Natural killer cell (primary cell): ENCODE data around the gene MBD5. TPM values are rescaled to one million over a fixed set of nuclear protein-coding genes. Genes with fewer than 3 reads are reported as not detected.

ENCODE experiments used
- ATAC-seq, 3 donors: fragments of 150-1000 bp in 2 of 3; fragments of 200-7000 bp in 1 of 3; cut with Tn5 transposase; 1 replicate in 1 of 3; 2 replicates in 2 of 3; pipeline ENCODE4 v1.10.0; 2021; ENCODE audit warnings: mild to moderate bottlenecking in 2 of 3, moderate library complexity in 2 of 3
- DNase-seq, 2 donors: peaks; one replicate each; pipeline versions ENCODE4 v3.0.0 to v3.0.0-alpha.2; 2013 to 2021; ENCODE audit warnings: mixed read lengths in 1 of 2
- H3K27ac ChIP-seq: one replicate; pipeline ENCODE4 v1.5.1; 2013; ENCODE audit warnings: mild to moderate bottlenecking, low read length
- H3K27me3 ChIP-seq: one replicate; pipeline ENCODE4 v1.6.1; 2013; ENCODE audit warnings: low read length; ENCODE audit not compliant: control insufficient read depth, insufficient read depth
- H3K36me3 ChIP-seq: one replicate; pipeline ENCODE4 v1.6.1; 2013; ENCODE audit warnings: low read length; ENCODE audit not compliant: control insufficient read depth, insufficient read depth
- H3K4me1 ChIP-seq: one replicate; pipeline ENCODE4 v1.6.1; 2013; ENCODE audit warnings: low read length; ENCODE audit not compliant: control insufficient read depth, insufficient read depth
- H3K4me3 ChIP-seq: one replicate; pipeline ENCODE4 v1.5.1; 2013; ENCODE audit warnings: low read length
- H3K9me3 ChIP-seq: one replicate; pipeline ENCODE4 v1.6.1; 2013; ENCODE audit warnings: low read length; ENCODE audit not compliant: control insufficient read depth, insufficient read depth
- H3K27ac Mint-ChIP-seq, 2 donors: one replicate each; pipeline ENCODE4 v1.8.0; 2022; ENCODE audit warnings: mild to moderate bottlenecking in 2 of 2, mixed read lengths in 2 of 2, moderate library complexity in 1 of 2
- H3K27me3 Mint-ChIP-seq, 2 donors: one replicate each; pipeline ENCODE4 v1.8.0; 2022; ENCODE audit warnings: low read depth in 2 of 2, mixed read lengths in 2 of 2
- H3K36me3 Mint-ChIP-seq: one replicate; pipeline ENCODE4 v1.8.0; 2022; ENCODE audit warnings: mixed read lengths
- H3K4me1 Mint-ChIP-seq, 2 donors: one replicate each; pipeline ENCODE4 v1.8.0; 2022; ENCODE audit warnings: mixed read lengths in 2 of 2
- H3K4me3 Mint-ChIP-seq: one replicate; pipeline ENCODE4 v1.8.0; 2022; ENCODE audit warnings: mild to moderate bottlenecking, moderate library complexity, mixed read lengths
- H3K9me3 Mint-ChIP-seq, 2 donors: one replicate each; pipeline ENCODE4 v1.8.0; 2022; ENCODE audit warnings: mixed read lengths in 2 of 2
- WGBS: methylation state at CpG from one replicate; pipeline ENCODE4 v1.1.7; 2013; ENCODE audit warnings: missing lambda C conversion rate; ENCODE audit not compliant: insufficient coverage; 5-methylcytosine and 5-hydroxymethylcytosine counted together
- intact Hi-C: fragments of 100-400 bp; cut with micrococcal nuclease; formaldehyde crosslinking; loops from one replicate; pipeline ENCODE4 v1.14.2; 2022
- total RNA-seq, 4 donors: library from RNA; stranded (reverse); fragments of 120-200 nt in 1 of 4; gene quantifications; one replicate each; pipeline versions ENCODE4 v1.2.3 to v1.2.4, GENCODE V29; 2013 to 2022
- TF ChIP-seq, protein P1 (sequence below): fragments of 200-600 bp; IDR thresholded peaks from one replicate; pipeline ENCODE4 v1.8.0; 2022; ENCODE audit warnings: antibody characterized with exemption

The MBD5 gene
- total RNA-seq, 3 donors from 2014 or later (not counting 1 experiment from before 2014, with no cell fraction given) = 83.8 to 96.3 (median 89.7) TPM

DNA sequence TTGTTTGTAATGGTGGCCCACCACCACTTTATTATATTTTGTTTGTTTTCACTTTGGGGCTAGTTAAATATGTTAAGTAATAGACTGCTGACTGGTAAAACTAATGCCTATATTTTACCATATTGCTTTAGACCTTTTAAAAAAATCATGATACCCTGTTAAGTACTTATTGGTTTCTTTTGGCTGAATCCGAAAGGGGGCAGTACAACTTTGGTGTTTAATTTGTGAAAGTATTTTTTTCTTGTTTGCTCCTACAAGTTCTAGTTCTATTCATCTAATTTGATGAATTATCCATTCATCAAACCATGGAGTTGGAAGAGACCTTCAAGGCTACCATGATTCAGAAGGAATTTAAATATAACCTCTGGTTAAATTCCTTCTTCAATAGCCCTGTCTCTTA, 147.0 kb downstream of the MBD5 start:
- Mint-ChIP-seq H3K27ac (no peak overlapping the region), H3K4me1 (peaks cover 0 to 4% of the 10 kb centered on the region in 2 donors), H3K27me3 (no peaks in the 10 kb centered on the region), H3K4me3 (no peak overlapping the region), H3K36me3 (peaks cover 13% of the 10 kb centered on the region), H3K9me3 (peaks cover 0 to 2% of the 10 kb centered on the region in 2 donors)
- Histone ChIP-seq H3K27ac (no peak overlapping the region), H3K9me3 (no peaks in the 10 kb centered on the region), H3K36me3 (no peaks in the 10 kb centered on the region), H3K27me3 (no peaks in the 10 kb centered on the region), H3K4me3 (no peak overlapping the region), H3K4me1 (no peaks in the 10 kb centered on the region)
- TF ChIP-seq, protein P1, sequence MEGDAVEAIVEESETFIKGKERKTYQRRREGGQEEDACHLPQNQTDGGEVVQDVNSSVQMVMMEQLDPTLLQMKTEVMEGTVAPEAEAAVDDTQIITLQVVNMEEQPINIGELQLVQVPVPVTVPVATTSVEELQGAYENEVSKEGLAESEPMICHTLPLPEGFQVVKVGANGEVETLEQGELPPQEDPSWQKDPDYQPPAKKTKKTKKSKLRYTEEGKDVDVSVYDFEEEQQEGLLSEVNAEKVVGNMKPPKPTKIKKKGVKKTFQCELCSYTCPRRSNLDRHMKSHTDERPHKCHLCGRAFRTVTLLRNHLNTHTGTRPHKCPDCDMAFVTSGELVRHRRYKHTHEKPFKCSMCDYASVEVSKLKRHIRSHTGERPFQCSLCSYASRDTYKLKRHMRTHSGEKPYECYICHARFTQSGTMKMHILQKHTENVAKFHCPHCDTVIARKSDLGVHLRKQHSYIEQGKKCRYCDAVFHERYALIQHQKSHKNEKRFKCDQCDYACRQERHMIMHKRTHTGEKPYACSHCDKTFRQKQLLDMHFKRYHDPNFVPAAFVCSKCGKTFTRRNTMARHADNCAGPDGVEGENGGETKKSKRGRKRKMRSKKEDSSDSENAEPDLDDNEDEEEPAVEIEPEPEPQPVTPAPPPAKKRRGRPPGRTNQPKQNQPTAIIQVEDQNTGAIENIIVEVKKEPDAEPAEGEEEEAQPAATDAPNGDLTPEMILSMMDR = no peak
- ATAC-seq (no peak), DNase-seq (no peak)
- no CpG with 5 or more reads among the region's 1 CpG for WGBS
- intact Hi-C loops = no loop called here

DNA sequence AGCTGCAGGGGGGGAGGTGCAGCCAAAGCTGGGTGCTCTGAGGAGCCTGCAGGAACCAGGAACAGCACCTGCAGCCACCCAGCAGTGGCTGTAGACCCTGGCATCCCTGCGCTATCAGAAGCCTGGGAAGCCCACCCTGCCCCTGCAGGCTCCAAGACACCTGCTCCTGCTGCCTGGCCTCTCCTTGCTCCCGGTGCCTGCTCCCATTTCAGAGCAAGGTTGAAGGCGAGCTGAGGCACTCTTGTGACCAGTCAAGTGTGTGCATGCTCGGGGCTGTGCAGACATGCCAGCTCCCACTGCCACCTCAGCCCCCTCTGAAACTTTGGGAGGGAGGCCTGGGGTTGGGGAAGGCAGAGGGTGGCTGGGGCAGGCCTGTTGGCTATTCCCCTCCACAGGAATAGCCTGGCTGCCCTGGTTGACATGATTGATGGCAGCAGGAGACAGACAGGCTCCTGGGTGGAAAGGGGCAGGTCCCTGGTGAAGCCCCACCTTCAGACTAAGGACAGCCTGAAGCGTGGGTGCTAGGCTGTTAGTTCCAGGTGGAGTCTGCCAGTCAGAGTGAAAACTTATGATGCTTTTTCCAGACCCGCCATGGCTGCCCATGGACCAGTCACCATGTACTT, 151.4 kb downstream of the MBD5 start:
- TF ChIP-seq, protein P1 = no peak
- 98% methylated on average over 6 of the region's 6 CpGs for WGBS
- H3K9me3 ChIP-seq = no peaks in the 10 kb centered on the region

DNA sequence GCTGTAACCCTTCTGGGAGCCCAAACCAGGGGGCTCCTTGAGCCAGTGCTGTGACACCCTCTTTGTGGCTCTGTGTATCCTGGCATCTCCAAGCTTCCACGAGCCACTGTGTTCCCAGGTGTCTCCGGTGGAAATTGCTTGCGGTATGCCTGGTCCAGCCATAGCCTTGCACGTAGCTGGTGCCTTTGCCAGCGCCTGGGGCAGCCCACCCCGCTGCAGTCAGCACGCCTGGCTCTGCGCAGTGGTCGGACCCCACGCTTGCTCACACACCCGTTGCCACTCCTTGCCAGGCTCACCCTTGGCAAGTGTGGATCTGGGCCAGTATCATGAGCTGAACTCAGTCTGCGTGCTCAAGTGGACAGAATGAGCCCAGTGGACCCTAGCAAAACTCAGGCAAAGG, 152.3 kb downstream of the MBD5 start:
- no peak overlapping the region for H3K4me3 Mint-ChIP-seq
- Histone ChIP-seq H3K4me1 (no peaks in the 10 kb centered on the region), H3K27ac (no peak overlapping the region), H3K27me3 (no peaks in the 10 kb centered on the region), H3K4me3 (no peak overlapping the region), H3K9me3 (no peaks in the 10 kb centered on the region), H3K36me3 (no peaks in the 10 kb centered on the region)
- TF ChIP-seq, protein P1 = no peak
- 98% methylated on average over 12 of the region's 12 CpGs for WGBS
- no peak overlapping the region for H3K27ac Mint-ChIP-seq
- ATAC-seq = no peak
- no peaks in the 10 kb centered on the region for H3K27me3 Mint-ChIP-seq
- H3K4me1 Mint-ChIP-seq = peaks cover 0 to 3% of the 10 kb centered on the region in 2 donors
- peaks cover 13% of the 10 kb centered on the region for H3K36me3 Mint-ChIP-seq
- no peak for DNase-seq
- H3K9me3 Mint-ChIP-seq = peaks cover 0 to 2% of the 10 kb centered on the region in 2 donors
- intact Hi-C loops = no loop called here

More for the DNA sequence above, 151.4 kb downstream of the MBD5 start:
- Mint-ChIP-seq H3K4me1 (peaks cover 0 to 3% of the 10 kb centered on the region in 2 donors), H3K36me3 (peaks cover 13% of the 10 kb centered on the region), H3K27ac (no peak overlapping the region), H3K27me3 (no peaks in the 10 kb centered on the region), H3K4me3 (no peak overlapping the region), H3K9me3 (peaks cover 0 to 2% of the 10 kb centered on the region in 2 donors)
- H3K36me3 ChIP-seq = no peaks in the 10 kb centered on the region
- H3K27ac ChIP-seq = no peak overlapping the region
- intact Hi-C loops = no loop called here
- ATAC-seq (no peak), DNase-seq (no peak)
- H3K4me1 ChIP-seq = no peaks in the 10 kb centered on the region
- H3K27me3 ChIP-seq = no peaks in the 10 kb centered on the region
- H3K4me3 ChIP-seq = no peak overlapping the region

DNA sequence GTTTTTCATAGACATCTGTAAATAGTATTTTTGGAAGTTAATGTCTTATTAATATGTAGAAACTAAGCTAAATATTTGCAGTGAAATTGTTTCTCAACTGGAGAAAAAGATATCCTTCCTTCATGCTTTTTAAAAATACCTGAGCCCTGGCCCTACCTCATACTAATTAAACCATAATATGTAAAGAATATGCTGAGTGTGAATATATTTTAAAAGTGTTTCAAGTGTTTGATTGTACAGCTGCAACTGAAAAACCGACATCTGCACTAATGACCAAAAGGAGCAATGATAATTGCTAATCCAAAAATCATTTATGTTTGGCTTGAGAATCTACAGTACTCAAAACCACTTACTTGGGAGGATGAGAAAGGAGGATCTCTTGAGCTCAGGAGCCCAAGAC, 156.7 kb downstream of the MBD5 start:
- peaks cover 3% of the 10 kb centered on the region for H3K36me3 ChIP-seq
- H3K27me3 ChIP-seq = no peaks in the 10 kb centered on the region
- no peaks in the 10 kb centered on the region for H3K27me3 Mint-ChIP-seq
- no peak for DNase-seq
- no peak overlapping the region for H3K27ac ChIP-seq
- no peak overlapping the region for H3K4me3 ChIP-seq
- H3K9me3 ChIP-seq = no peaks in the 10 kb centered on the region
- no peak for ATAC-seq
- no peaks in the 10 kb centered on the region for H3K4me1 ChIP-seq
- H3K27ac Mint-ChIP-seq = no peak overlapping the region
- 100% methylated on average over 1 of the region's 1 CpG for WGBS
- no peak overlapping the region for H3K4me3 Mint-ChIP-seq
- intact Hi-C loops = no loop called here
- TF ChIP-seq, protein P1 = no peak
- H3K9me3 Mint-ChIP-seq = no peaks in the 10 kb centered on the region
- H3K4me1 Mint-ChIP-seq = peaks cover 2 to 6% of the 10 kb centered on the region in 2 donors
- H3K36me3 Mint-ChIP-seq = no peaks in the 10 kb centered on the region
